HCT116 (cell line): ENCODE data around the gene IQGAP2. TPM values are rescaled to one million over a fixed set of nuclear protein-coding genes. Genes with fewer than 3 reads are reported as not detected.

Experiments used
- ATAC-seq: fragments of 200-7000 bp; cut with Tn5 transposase; 2 replicates; pipeline ENCODE4 v1.9.1; 2020; ENCODE audit warnings: mild to moderate bottlenecking, moderate library complexity
- BruUV-seq: library from RNA; stranded (reverse); fragments of 400-500 nt; replicated peaks from 2 replicates; lab custom pipeline; 2021; lab: Mats Ljungman, UMichigan
- CTCF ChIA-PET: fragments of 300-600 bp; sonication (Branson Sonifier 250); formaldehyde crosslinking; loops from one replicate; lab custom pipeline; 2021; ENCODE audit warnings: antibody characterized with exemption; lab: Charles Lee
- POLR2A ChIA-PET: fragments of 300-600, 350-600 bp; sonication (Branson Sonifier 250); formaldehyde crosslinking; loops from one replicate; lab custom pipeline; 2021; ENCODE audit warnings: antibody characterized with exemption; lab: Charles Lee
- RAD21 ChIA-PET, 2 experiments: fragments of 300-600 bp; sonication (Branson Sonifier 250); formaldehyde crosslinking; loops; one replicate each; lab custom pipeline; 2023; ENCODE audit warnings: low total read pairs in 2 of 2; ENCODE audit not compliant: uncharacterized antibody in 2 of 2, unreplicated experiment in 2 of 2, low non-redundant PET in 1 of 2; lab: Charles Lee
- DNase-seq: peaks from one replicate; pipeline ENCODE4 v3.0.0-alpha.2; 2010; ENCODE audit warnings: low read depth, low spot score
- H2AFZ ChIP-seq: fragments of 200-600 bp; shearing (Covaris generic), sonication (generic); 2 replicates; pipeline ENCODE4 v1.6.1; 2017; ENCODE audit warnings: low read depth, mixed run types, mixed read lengths, antibody characterized with exemption, low read length; ENCODE audit not compliant: poor library complexity, severe bottlenecking
- H3K27ac ChIP-seq: 2 replicates; pipeline ENCODE4 v1.5.1; 2012; ENCODE audit warnings: low read depth, low read length
- H3K27me3 ChIP-seq: fragments of 200-600 bp; sonication (generic); 2 replicates; pipeline ENCODE4 v1.6.1; 2016; ENCODE audit warnings: mixed run types, low read length, mixed read lengths; ENCODE audit not compliant: insufficient read depth
- H3K36me3 ChIP-seq, 2 experiments: fragments of 200-500 bp in 1 of 2; fragments of 200-600 bp in 1 of 2; sonication (Bioruptor generic) in 1 of 2; sonication (generic) in 1 of 2; 2 replicates each; pipeline versions ENCODE4 v1.5.1 to v1.6.1; 2014 to 2016; ENCODE audit warnings: low read length in 2 of 2, inconsistent platforms in 1 of 2, mixed read lengths in 1 of 2, mixed run types in 1 of 2; ENCODE audit not compliant: insufficient read depth in 2 of 2, control insufficient read depth in 1 of 2
- H3K4me1 ChIP-seq, 2 experiments: fragments of 200-600 bp in 1 of 2; sonication (generic) in 1 of 2; 2 replicates each; pipeline versions ENCODE4 v1.5.1 to v1.6.1; 2012 to 2017; ENCODE audit warnings: low read length in 2 of 2, inconsistent platforms in 1 of 2, mild to moderate bottlenecking in 1 of 2, mixed read lengths in 1 of 2, mixed run types in 1 of 2, moderate library complexity in 1 of 2; ENCODE audit not compliant: insufficient read depth in 2 of 2, control insufficient read depth in 1 of 2
- H3K4me2 ChIP-seq: fragments of 200-600 bp; sonication (generic); 2 replicates; pipeline ENCODE4 v1.6.1; 2017; ENCODE audit warnings: mixed run types, low read length, mixed read lengths
- H3K4me3 ChIP-seq, 2 experiments: fragments of 200-600 bp in 1 of 2; sonication (generic) in 1 of 2; replicated peaks in 1 of 2; 2 replicates each; pipeline ENCODE4 v1.5.1; 2011 to 2016; ENCODE audit warnings: low read length in 2 of 2, control low read depth in 1 of 2, low read depth in 1 of 2, mild to moderate bottlenecking in 1 of 2, mixed read lengths in 1 of 2, mixed run types in 1 of 2
- H3K79me2 ChIP-seq: fragments of 200-600 bp; sonication (generic); 2 replicates; pipeline ENCODE4 v1.6.1; 2017; ENCODE audit warnings: mild to moderate bottlenecking, mixed run types, low read length, moderate library complexity, mixed read lengths; ENCODE audit not compliant: insufficient read depth
- H3K9ac ChIP-seq: fragments of 200-600 bp; sonication (generic); 2 replicates; pipeline ENCODE4 v1.6.1; 2016; ENCODE audit warnings: low read length, mixed read lengths
- H3K9me2 ChIP-seq: fragments of 200-600 bp; sonication (generic), shearing (Covaris generic); 2 replicates; pipeline ENCODE4 v1.6.1; 2017; ENCODE audit warnings: mixed run types, mild to moderate bottlenecking, moderate library complexity; ENCODE audit not compliant: insufficient read depth
- H3K9me3 ChIP-seq, 2 experiments: fragments of 200-500 bp in 1 of 2; fragments of 200-600 bp in 1 of 2; sonication (Bioruptor generic) in 1 of 2; sonication (generic) in 1 of 2; 2 replicates each; pipeline ENCODE4 v1.6.1; 2014 to 2017; ENCODE audit warnings: low read length in 2 of 2, mixed read lengths in 2 of 2, inconsistent platforms in 1 of 2, low read depth in 1 of 2, mild to moderate bottlenecking in 1 of 2, mixed run types in 1 of 2, moderate library complexity in 1 of 2; ENCODE audit not compliant: control insufficient read depth in 1 of 2, insufficient read depth in 1 of 2
- H4K20me1 ChIP-seq: fragments of 200-600 bp; sonication (generic), shearing (Covaris generic); 2 replicates; pipeline ENCODE4 v1.6.1; 2017; ENCODE audit warnings: mixed run types, mild to moderate bottlenecking, moderate library complexity; ENCODE audit not compliant: insufficient read depth
- CBX3 ChIP-seq: IDR thresholded peaks from 2 replicates; pipeline ENCODE4 v1.6.1; 2012; ENCODE audit warnings: low read depth
- EGR1 ChIP-seq: IDR thresholded peaks from 2 replicates; pipeline ENCODE4 v1.6.1; 2012; ENCODE audit warnings: low read depth
- EZH2 ChIP-seq: fragments of 200-600 bp; sonication (generic); IDR thresholded peaks from 2 replicates; pipeline ENCODE4 v1.6.1; 2017; ENCODE audit warnings: antibody characterized with exemption, mixed run types
- EZH2phosphoT487 ChIP-seq: fragments of 200-600 bp; IDR thresholded peaks from 2 replicates; pipeline ENCODE4 v1.6.1; 2018; ENCODE audit warnings: antibody characterized with exemption, borderline replicate concordance
- JUND ChIP-seq: IDR thresholded peaks from 2 replicates; pipeline ENCODE4 v1.6.1; 2012
- POLR2AphosphoS5 ChIP-seq: IDR thresholded peaks from 2 replicates; pipeline ENCODE4 v1.6.1; 2011; ENCODE audit warnings: mild to moderate bottlenecking, low read depth, low read length, moderate library complexity
- RAD21 ChIP-seq: IDR thresholded peaks from 2 replicates; pipeline ENCODE4 v1.6.1; 2012; ENCODE audit warnings: low read depth, mild to moderate bottlenecking
- SIN3A ChIP-seq: IDR thresholded peaks from 2 replicates; pipeline ENCODE4 v1.6.1; 2012; ENCODE audit warnings: low read depth
- SP1 ChIP-seq: IDR thresholded peaks from 2 replicates; pipeline ENCODE4 v1.6.1; 2012; ENCODE audit warnings: low read depth
- SRF ChIP-seq: IDR thresholded peaks from 2 replicates; pipeline ENCODE4 v1.6.1; 2012; ENCODE audit warnings: low read depth
- TCF7L2 ChIP-seq: IDR thresholded peaks from 2 replicates; pipeline ENCODE4 v1.7.0; 2011; ENCODE audit warnings: borderline replicate concordance, inconsistent platforms; ENCODE audit not compliant: insufficient read depth, insufficient read length; ENCODE audit errors: extremely low read depth
- YY1 ChIP-seq: IDR thresholded peaks from 2 replicates; pipeline ENCODE4 v1.6.1; 2011; ENCODE audit warnings: low read length, low read depth, moderate library complexity, mild to moderate bottlenecking; ENCODE audit not compliant: insufficient replicate concordance; ENCODE audit errors: extremely low read depth
- ZFX ChIP-seq: fragments of 450-650 bp; IDR thresholded peaks from 2 replicates; pipeline ENCODE4 v1.6.1; 2017
- ZNF274 ChIP-seq: fragments of 200-500 bp; sonication (Bioruptor generic); IDR thresholded peaks from 2 replicates; pipeline ENCODE4 v1.6.1; 2014; ENCODE audit warnings: mild to moderate bottlenecking, low read depth, low read length, inconsistent platforms
- intact Hi-C: fragments of 100-400 bp; cut with micrococcal nuclease; formaldehyde crosslinking; loops from 2 replicates; pipeline ENCODE4 v1.10.0; 2022
- total RNA-seq: library from RNA; stranded (reverse); gene quantifications from one replicate; pipeline ENCODE4 v1.2.1, GENCODE V29; 2021; ENCODE audit not compliant: unreplicated experiment
- TF ChIP-seq, protein P1 (sequence below): IDR thresholded peaks from 2 replicates; pipeline ENCODE4 v1.6.1; 2012
- TF ChIP-seq, protein P2 (sequence below): IDR thresholded peaks from 2 replicates; pipeline ENCODE4 v1.6.1; 2011; ENCODE audit warnings: mild to moderate bottlenecking, low read length, moderate library complexity; ENCODE audit not compliant: insufficient replicate concordance; ENCODE audit errors: extremely low read depth
- TF ChIP-seq, protein P3 (sequence below): IDR thresholded peaks from 2 replicates; pipeline ENCODE4 v1.6.1; 2012; ENCODE audit warnings: low read depth
- TF ChIP-seq, protein P4 (sequence below), 3 experiments: fragments of 200-600 bp in 1 of 3; sonication (generic) in 1 of 3; IDR thresholded peaks in 2 of 3; conservative IDR thresholded peaks in 1 of 3; 2 replicates each; pipeline ENCODE4 v1.5.1; 2012 to 2017; ENCODE audit warnings: low read depth in 2 of 3, low read length in 2 of 3, antibody characterized with exemption in 1 of 3, borderline replicate concordance in 1 of 3, control low read depth in 1 of 3, mild to moderate bottlenecking in 1 of 3, mixed read lengths in 1 of 3, mixed run types in 1 of 3, moderate library complexity in 1 of 3; ENCODE audit not compliant: insufficient read depth in 1 of 3

Gene IQGAP2
- total RNA-seq, 1 experiment from 2014 or later, result 2.0 TPM

DNA sequence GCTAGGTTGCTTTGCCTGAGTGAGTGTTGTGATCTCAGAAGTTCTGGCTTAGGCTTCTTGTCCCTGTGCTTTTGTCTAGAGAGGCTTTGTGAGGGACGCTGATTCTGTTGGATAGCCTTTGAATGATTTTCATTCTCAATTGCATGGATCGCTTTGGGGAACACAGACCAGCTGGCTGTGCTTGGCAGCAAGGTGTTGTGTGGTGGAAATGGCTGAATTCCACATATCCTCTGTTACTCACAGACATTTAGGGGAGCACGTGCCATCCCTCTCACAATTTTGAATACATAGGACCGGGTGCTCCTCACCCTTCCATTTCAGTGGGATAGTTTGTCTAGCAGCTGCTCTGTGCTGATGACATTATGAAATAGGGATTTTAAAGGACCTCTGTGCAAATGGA, 76.2 kb downstream of the IQGAP2 start:
- intact Hi-C loops, result no loop called here
- no peak overlapping the region for H2AFZ ChIP-seq
- TF ChIP-seq, protein P1, sequence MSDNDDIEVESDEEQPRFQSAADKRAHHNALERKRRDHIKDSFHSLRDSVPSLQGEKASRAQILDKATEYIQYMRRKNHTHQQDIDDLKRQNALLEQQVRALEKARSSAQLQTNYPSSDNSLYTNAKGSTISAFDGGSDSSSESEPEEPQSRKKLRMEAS, result no peak
- TF ChIP-seq, protein P2, sequence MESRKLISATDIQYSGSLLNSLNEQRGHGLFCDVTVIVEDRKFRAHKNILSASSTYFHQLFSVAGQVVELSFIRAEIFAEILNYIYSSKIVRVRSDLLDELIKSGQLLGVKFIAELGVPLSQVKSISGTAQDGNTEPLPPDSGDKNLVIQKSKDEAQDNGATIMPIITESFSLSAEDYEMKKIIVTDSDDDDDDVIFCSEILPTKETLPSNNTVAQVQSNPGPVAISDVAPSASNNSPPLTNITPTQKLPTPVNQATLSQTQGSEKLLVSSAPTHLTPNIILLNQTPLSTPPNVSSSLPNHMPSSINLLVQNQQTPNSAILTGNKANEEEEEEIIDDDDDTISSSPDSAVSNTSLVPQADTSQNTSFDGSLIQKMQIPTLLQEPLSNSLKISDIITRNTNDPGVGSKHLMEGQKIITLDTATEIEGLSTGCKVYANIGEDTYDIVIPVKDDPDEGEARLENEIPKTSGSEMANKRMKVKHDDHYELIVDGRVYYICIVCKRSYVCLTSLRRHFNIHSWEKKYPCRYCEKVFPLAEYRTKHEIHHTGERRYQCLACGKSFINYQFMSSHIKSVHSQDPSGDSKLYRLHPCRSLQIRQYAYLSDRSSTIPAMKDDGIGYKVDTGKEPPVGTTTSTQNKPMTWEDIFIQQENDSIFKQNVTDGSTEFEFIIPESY, result no peak
- TF ChIP-seq TCF7L2, result no peak
- TF ChIP-seq SP1, result no peak
- TF ChIP-seq, protein P3, sequence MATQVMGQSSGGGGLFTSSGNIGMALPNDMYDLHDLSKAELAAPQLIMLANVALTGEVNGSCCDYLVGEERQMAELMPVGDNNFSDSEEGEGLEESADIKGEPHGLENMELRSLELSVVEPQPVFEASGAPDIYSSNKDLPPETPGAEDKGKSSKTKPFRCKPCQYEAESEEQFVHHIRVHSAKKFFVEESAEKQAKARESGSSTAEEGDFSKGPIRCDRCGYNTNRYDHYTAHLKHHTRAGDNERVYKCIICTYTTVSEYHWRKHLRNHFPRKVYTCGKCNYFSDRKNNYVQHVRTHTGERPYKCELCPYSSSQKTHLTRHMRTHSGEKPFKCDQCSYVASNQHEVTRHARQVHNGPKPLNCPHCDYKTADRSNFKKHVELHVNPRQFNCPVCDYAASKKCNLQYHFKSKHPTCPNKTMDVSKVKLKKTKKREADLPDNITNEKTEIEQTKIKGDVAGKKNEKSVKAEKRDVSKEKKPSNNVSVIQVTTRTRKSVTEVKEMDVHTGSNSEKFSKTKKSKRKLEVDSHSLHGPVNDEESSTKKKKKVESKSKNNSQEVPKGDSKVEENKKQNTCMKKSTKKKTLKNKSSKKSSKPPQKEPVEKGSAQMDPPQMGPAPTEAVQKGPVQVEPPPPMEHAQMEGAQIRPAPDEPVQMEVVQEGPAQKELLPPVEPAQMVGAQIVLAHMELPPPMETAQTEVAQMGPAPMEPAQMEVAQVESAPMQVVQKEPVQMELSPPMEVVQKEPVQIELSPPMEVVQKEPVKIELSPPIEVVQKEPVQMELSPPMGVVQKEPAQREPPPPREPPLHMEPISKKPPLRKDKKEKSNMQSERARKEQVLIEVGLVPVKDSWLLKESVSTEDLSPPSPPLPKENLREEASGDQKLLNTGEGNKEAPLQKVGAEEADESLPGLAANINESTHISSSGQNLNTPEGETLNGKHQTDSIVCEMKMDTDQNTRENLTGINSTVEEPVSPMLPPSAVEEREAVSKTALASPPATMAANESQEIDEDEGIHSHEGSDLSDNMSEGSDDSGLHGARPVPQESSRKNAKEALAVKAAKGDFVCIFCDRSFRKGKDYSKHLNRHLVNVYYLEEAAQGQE, result no peak
- TF ChIP-seq YY1, result no peak
- TF ChIP-seq ZFX, result no peak
- TF ChIP-seq EZH2phosphoT487, result no peak
- TF ChIP-seq EZH2, result no peak
- TF ChIP-seq JUND, result no peak
- TF ChIP-seq RAD21, result no peak
- no peak for TF ChIP-seq SRF
- no peak for TF ChIP-seq POLR2AphosphoS5
- TF ChIP-seq CBX3, result no peak
- TF ChIP-seq, protein P4, sequence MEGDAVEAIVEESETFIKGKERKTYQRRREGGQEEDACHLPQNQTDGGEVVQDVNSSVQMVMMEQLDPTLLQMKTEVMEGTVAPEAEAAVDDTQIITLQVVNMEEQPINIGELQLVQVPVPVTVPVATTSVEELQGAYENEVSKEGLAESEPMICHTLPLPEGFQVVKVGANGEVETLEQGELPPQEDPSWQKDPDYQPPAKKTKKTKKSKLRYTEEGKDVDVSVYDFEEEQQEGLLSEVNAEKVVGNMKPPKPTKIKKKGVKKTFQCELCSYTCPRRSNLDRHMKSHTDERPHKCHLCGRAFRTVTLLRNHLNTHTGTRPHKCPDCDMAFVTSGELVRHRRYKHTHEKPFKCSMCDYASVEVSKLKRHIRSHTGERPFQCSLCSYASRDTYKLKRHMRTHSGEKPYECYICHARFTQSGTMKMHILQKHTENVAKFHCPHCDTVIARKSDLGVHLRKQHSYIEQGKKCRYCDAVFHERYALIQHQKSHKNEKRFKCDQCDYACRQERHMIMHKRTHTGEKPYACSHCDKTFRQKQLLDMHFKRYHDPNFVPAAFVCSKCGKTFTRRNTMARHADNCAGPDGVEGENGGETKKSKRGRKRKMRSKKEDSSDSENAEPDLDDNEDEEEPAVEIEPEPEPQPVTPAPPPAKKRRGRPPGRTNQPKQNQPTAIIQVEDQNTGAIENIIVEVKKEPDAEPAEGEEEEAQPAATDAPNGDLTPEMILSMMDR (IDR thresholded peaks at IDR 0.05 in 2 of 3, conservative IDR thresholded peaks at IDR 0.05 in 1 of 3; ENCODE audit: borderline replicate concordance in 1 of 3, insufficient read depth in 1 of 3, low read depth in 2 of 3, low read length in 2 of 3), result no peak
- no peak for TF ChIP-seq SIN3A
- no peak for TF ChIP-seq EGR1
- TF ChIP-seq ZNF274, result no peak
- ChIA-PET CTCF (no interaction called here), RAD21 (no interaction called here), POLR2A (no interaction called here)
- no peak for ATAC-seq
- H3K27me3 ChIP-seq, result no peaks in the 10 kb centered on the region
- H3K36me3 ChIP-seq, result no peaks in the 10 kb centered on the region
- no peak overlapping the region for H3K4me3 ChIP-seq
- no peak overlapping the region for H3K9ac ChIP-seq
- H3K79me2 ChIP-seq, result no peaks in the 10 kb centered on the region
- no peaks in the 10 kb centered on the region for H3K9me2 ChIP-seq
- no TSS peak for BruUV-seq
- DNase-seq, result no peak
- no peaks in the 10 kb centered on the region for H3K4me1 ChIP-seq
- H3K4me2 ChIP-seq, result no peak overlapping the region
- no peaks in the 10 kb centered on the region for H4K20me1 ChIP-seq
- H3K9me3 ChIP-seq, result no peaks in the 10 kb centered on the region
- no peak overlapping the region for H3K27ac ChIP-seq
